Inferior parietal cortex (tissue), 1 donor: ENCODE data around the gene ADGRL2.

Experiments
- DNase-seq: peaks from one replicate; pipeline ENCODE4 v3.0.0-alpha.2; 2016; ENCODE audit errors: extremely low spot score

The ADGRL2 gene

DNA sequence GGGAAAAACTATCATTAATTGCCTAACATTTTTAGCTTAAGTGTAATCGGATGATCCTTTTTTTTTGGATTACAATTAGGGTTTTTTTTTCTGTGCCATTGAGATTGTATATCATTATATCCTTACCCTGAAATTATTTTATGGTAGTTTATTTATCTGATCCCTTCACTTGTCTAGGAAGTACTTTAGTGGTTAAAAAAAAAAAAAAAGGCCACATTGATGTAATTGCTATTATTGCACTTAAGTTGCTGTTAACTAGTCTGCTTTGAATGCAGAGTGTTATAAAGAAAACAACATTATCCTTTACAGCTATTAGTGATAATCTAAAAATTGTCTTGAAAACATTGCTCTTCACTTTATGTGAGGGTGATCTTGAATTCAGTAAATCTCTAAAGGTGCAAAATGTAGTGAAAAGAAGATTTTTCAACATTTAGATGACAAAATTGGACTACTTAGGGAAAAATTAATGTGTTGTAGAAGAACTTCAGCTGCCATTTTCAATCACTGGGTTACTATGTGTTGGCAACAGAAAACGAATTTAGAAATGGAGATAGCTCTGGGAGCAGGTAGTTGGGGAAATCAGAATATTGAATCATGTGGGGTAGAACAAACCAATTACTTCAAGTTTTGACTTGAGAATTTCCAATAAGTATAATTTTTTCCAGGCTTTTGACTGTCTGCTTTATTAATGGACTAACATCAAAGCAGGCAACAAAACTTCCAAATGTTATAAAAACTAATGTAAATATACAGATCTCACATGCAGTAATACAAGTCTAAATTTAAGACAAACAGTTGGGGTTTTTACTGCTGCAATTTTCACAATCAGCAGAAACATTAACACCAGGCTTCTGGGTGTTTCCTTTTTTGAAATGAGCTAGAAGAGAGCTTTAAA, 5.0 kb downstream of the ADGRL2 start:
- no peak for DNase-seq

DNA sequence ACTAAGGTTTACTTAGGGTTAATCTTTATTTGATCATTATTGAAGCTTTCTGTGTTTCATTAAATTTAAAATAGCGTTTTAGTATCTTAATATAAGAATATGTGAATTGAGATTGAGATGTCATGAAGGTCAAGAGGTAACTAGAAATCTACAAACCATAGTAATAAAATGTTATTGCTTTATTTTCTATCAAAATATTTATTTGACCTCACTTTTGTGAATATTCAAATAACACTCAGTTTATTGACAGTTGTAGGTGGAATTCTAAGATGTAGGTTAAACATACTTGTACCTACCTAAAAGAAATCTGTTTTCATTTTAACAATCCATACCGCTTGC, 5.7 kb downstream of the ADGRL2 start:
- DNase-seq: no peak

DNA sequence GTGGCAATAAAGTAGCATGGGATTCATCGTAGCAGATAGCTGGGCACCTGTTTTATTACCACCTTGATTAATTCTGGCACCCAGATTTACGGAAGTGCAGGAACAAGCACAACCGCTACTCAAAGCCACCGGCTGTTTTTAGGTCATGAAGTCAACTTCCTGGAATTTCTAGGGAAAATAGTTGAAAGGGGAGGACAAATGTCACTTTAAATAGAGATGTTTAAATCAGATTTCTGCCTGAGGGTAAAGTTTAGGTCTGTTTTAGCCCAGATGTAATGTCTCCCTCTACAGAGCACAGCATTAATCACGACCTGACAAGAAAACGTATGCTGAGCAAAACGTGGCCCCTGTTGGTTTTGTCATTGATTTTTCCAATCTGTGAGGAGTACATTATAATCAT, 8.0 kb downstream of the ADGRL2 start:
- DNase-seq: no peak

DNA sequence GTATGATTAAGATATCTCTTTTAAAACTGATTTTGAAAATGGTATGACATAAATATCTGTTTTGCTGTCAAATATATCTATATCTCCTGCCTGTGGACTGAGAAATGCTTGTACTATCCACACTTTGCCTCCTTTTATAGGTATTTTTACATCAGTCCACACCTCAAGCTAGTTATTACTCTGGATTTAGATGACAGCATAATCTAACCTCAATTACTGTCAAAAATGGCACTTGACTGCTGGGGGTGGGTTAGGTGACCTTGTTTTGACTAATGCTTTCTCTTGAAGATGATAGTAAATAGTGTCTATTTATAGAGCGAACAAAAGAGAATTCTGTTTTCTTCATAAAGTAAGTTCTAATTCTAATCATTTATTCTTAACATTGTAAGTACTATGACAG, 9.1 kb downstream of the ADGRL2 start:
- no peak for DNase-seq

DNA sequence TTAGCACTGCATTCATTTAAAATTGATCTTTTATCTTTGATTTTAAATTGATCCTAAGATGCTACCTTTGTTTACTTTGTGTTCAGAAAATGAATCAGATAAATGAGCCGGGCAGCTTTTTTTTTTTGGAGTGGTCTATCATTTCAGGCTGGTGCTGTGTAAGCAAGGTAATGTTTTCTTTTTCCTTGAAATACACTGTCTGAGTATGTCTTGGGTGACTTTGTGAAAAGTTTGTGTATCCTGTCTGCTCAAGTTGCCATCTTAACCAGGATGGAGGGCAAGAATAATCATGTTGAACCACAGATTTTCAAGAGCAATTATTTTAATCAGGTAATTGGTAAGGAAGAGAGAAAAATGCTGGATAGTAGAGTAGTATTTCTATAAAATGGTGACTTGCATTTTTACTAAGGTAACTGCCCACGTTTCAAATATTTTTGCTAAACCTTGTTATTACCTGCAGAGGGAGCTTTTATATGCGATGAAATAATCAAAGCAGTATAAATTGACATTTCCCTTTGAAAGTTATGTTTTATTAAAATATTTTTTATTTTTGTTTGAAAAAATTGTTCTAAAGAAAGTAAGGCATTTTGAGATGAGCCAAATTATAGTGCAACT, 11.1 kb downstream of the ADGRL2 start:
- no peak for DNase-seq

DNA sequence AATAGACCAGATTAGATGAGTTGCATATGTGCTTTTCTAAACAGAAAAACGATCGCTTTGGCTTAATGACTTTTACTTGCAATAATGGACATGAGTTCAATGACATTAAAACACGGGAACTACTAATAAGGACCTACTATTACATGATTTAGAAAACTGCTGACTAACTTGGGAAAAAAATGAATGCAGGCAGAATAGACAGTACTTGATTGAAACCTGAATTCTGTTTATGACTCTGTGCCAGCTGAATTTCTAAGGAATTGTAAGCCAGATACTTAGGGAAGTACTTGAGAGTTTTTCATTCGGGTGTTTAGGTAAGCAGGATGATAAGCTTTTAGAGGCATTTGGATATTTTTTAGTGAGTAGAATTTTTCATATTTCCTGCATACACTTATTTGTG, 12.0 kb downstream of the ADGRL2 start:
- no peak for DNase-seq

DNA sequence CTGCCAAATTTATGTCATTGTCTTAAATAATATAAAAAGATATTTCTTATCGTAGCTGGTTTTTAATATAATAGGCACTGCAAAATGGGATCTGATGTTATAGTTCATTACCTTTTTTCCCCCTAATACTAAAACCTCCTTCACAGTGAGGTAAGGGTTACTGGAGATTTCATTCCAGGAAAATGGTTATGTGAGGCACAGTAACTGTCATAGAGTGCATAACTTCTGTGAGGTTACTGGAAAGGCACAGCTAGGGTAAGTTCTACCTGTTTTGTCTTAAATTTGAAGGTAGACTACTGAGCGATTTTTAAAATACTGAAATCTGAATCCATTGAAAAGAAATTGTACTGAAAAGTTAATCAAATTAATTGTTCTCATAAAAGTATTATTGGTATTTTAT, 13.0 kb downstream of the ADGRL2 start:
- no peak for DNase-seq

DNA sequence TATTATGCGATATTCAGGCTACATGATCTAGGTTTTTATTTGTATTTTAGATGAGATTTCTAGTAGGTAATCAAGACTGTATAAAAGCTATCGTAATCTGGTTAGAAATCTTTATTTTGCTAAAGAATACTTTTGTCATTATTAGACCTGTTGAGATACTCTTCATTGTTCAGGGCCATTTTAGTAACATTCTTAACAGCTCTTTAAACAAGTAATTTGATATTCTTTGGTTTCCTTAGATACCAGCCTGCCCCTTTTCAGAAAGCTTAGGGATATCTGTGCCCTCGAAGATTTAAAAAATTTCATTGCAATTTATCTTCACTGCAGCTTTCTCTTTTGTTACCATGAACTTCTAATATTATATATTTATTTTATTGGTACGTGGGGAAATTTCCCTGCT, 18.9 kb downstream of the ADGRL2 start:
- DNase-seq: no peak

DNA sequence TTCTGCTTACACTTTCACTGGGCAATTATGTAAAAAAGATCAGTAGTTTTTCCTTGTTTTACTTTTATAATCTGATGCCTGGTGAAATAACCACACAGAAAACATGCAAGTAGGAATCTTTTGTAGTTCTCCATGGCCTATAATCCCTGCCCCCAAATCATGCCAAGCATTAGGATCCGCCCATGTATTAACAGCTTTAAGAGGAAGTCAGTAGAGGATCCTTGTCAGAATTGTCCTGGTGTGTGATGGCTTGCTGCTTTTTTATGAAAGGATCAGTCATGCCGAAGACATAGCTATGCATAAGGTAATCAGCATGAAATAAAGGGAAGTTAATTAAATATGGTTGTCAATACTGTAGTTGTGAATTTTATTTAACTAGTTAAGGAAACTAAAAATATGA, 20.0 kb downstream of the ADGRL2 start:
- DNase-seq: no peak

DNA sequence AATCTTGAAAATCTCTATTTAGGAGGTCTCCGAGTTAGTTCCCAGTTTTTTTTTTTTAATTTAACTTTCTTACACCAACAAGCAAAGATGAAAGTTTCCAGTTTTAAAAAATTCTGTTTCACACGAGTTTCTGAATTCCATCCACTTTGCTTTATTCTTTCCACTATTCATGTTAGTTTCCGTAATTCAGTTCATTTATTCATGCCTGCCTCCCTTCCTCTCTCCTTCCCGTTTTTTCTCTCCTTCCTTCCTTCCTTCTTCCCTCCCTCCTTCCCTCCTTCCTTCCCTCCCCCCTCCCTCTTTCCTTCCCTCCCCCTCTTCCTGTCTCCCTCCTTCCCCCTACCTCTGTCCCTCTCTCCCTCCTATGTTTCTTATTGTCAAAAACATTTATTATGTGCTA, 22.3 kb downstream of the ADGRL2 start:
- DNase-seq: no peak

DNA sequence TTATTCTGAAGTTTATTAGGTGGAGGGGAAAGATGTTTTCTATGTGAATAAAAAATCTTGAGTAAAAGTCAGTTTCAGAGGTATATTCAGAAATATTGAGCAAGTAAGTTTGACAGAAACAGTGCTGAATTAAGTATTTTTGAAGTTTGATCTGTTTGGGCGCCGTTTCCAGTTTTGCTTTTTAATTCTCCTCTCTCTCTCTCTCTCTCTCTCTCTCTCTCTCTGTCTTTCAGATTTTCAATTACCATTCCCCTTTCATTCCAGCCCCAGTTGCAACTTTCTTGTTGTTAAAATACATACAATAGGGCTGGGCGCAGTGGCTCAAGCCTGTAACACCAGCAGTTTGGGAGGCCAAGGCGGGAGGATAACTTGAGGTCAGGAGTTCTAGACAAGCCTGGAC, 24.0 kb downstream of the ADGRL2 start:
- no peak for DNase-seq

DNA sequence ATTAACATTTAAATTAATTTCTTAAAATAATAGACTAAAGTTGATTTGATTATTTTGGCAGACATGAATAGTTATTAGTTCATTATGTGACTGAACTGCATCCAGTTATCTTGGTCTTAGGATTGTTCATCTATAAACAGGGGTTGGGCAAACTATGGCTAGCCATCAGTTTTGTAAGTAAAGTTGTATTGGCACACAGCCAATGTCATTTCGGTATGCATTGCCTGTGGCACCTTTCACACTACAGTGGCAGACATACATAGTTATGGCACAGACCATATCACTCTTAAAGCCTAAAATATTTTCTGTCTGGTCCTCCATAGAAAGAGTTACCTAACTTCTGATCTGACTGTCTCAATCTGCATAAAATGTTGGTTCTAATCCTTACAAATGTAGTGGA, 27.2 kb downstream of the ADGRL2 start:
- DNase-seq: no peak

DNA sequence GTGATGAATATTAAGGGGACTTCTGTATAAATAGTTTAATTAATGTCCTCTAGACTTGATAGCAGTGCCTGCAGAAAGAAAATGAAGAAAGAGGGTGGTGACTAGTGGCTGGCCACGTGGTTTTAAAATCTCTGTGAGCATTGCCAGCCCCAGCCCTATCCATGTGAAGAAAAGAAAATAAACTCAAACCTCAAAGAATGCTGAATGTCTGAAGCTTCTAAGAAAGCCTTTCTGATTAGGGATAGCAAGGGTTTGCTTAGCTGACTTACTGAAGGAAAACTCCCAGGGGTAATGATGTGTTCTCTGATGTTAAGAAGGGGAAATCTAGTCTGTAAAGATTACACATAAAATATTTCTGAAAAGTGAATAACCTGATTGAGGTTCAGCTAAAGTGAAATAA, 31.8 kb downstream of the ADGRL2 start:
- DNase-seq: no peak

DNA sequence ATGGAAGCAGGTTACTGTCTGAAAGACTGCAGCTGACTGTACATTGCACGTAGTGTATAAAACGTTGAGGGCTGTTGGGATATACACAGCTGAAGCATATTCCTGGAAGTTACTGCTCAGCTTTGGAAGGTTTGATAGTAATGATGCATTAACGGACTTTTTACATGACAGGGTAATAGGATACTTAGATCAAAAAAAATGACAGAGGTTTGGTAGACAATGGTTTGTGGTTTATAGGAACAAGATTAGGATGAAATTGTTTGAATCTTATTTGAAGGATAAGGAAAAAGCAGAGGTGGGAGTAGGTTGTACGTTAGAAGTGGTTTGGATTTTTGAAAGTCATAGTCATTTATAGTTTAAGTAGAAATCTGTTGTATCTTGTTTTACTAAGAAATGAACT, 33.0 kb downstream of the ADGRL2 start:
- no peak for DNase-seq

DNA sequence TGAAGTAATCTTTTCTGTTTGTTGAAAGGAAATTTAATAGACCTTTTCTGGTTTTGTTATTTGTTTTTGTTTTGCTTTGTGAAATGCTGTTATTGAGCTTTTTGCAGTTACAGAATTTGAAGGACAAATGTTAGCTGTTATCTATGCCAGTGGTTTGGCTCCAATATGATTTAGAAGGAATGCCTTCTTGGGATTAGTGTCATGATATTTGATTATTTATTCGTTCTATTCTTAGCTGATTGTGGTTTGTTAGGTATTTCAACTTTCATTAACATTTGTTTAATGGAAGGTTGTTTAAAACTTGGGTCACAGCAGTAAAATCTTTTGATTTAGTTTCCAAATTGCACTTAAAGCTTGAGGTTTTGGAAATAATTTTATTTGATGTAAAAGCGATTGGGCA, 33.5 kb downstream of the ADGRL2 start:
- DNase-seq: no peak

DNA sequence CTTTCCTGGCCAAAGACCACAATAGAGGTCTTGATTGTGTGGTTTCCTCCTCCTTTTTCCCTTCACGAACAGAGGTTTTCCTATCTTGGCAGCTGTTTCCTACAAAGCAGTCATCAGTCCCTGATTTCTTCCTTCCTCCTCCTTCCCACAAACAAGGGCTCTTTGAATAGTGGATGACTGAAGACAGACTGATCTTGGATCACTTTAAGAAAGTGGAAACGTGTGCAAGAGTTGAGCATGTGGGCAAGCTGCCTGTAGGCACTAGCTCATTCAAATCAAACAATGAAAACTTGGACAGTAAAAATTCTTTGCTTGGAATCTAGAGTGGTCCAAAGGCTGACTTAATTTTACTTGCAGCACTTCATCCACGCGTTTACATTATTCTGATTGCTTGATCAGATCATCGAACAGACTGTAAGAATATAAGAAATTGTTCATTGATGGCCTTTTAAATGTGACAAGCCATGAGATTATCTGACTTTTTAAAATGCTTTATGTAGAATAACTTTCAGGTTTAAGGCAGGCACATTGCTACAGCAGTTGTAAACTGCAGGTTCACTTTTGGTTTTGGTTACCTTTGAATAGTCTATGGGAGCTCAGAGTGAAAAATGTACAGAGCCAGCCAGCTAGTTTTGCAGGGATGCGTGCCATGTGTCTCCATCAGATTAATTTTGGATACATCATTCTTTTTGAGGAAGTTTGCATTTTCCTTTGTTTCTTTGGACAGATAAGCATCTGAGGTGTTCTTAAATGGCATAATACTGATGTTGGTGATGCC, 34.4 kb downstream of the ADGRL2 start:
- no peak for DNase-seq

DNA sequence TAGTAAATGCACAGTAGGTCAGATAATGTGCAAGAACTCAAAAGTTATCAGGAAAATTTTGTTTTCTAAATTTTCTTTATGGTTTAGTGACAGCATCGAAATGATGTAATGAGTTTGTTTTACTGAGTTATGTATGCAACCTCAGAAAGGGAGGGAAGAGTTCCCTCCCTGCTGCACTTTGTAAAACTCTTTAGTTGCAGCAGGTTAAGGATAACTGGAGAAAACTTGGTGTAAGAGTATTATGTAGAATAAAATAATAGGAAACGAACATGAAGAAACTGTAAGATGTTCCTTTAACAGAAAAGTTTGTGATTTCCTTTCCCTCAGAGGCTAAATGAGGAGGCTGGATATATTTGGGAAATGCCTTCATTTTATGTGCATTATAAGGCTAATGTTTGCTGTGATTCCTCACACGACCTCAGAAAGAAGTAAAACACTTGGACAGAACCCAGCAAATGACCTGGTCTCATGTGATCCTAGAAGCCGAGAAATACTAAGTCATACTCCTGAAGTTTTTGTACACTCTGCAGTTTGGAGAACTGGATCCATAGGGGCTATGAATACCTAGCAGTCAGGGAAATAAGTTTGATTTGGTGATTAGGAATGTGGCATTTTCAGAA, 35.4 kb downstream of the ADGRL2 start:
- DNase-seq: no peak

DNA sequence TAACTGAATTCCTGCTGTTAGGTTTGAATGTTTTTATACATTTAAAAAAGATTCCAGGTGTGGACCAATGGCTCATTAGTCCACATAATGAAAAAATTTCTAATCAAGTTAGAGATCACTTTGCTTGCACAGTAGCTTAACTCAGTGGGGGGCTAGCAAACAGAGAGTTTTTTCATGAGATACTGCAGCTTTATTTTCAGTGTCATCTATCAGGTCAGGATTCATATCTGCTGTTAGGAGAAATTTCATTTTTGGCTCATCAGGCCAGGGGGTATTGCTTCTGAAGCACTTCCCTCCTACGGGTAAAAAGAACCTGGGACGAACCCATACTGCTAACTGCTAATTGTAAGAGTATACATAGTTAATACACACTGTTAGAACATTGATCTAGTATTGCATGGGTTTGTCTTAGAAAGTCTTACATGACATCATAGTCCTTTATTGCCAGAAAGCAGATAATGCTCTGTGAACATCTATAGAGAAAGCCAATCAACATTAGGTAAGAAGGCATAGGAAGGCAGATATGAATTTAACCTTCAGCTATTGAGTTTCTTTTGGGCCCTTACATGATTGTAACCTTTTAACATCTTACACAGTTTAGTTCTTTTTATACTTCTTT, 38.0 kb downstream of the ADGRL2 start:
- no peak for DNase-seq

DNA sequence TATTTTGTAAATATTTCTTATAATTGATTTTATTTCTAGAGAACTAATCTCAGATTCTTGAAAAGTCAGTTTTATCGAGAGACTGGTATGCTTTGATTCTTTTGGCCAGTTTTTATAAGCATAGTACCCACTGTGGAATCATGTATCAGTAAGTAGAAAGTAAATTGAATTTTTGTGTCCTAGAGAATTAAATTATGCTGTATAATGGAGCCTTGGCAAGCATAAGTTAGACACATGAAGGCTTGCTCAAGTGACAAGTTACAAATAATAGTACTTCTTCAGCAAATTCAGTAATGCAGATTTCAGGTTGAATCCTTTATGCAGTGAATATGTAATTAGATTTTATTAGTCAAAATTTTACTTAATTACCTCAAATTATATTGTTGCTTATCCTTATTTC, 40.1 kb downstream of the ADGRL2 start:
- DNase-seq: no peak

DNA sequence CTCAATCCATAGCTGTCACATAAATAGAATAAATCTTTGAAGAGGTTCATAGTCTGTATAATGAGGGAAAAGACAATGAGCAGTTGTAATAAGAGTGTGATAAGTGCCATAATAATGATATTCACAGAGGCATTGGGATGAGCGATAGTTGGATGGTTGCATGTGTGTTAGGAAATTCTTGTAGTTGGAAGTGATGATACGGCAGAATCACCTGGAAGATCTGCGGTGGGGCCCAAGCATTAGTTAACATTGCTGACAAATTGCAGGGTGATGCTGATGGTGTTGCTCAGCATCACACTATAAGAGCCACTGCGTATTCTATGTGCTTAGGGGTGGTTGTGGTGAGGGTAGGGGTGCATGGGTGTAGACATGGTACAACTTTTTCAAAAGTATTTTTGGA, 41.1 kb downstream of the ADGRL2 start:
- DNase-seq: no peak

DNA sequence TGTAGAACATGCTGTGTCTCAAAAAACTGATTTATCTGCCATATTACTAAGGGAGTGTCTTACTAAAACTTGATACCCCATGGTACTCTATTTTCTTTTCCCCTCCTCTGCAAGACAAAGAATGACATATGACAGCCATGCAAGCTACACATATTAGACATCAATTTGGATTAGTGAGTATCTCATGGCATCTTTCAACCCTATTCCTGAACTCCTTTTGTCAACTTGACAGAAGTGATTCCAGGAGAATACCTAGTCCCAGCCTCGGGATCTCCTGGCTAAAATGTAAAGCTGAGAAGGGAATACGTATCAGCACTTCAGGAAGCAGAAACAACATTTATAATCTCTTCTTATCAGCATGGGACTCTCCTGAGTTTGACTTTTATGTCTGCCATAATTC, 43.7 kb downstream of the ADGRL2 start:
- no peak for DNase-seq

DNA sequence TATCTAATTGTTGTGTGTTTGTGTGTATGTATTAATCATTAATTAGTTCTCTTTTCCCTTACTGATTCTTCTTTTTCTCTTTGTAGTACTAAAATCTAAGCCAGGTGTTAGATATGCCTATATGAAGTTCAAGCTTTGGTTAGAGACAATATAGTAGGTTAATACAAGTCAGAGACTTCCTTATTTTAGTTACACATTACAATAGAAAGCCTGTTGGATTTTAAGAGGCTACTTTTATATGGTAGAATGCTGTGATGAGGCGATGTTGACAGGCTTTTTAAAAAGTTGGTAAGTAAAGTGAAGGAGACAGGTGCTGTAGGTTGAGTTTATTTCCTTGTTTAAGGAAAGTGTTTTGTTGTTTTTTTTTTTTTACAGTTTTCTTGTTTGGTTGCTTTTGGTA, 45.9 kb downstream of the ADGRL2 start:
- DNase-seq: no peak
